Mesenchymal stem cell (in vitro differentiated cells and primary cell): ENCODE data around the gene SCUBE1.
A peak's percentile ranks its signal among the peaks of the same experiment; 100 is the strongest.
"Not testable (repeated sequence)": the region's sequence is repeated elsewhere in the genome, so short reads cannot be mapped to it uniquely, and the experiment has no call there.

Source experiments
- DNase-seq: peaks from one replicate; pipeline ENCODE4 v3.0.0-alpha.2; 2013
- H2AFZ ChIP-seq: one replicate; pipeline ENCODE4 v1.6.1; 2013; ENCODE audit warnings: low read depth, mild to moderate bottlenecking, control low read depth, inconsistent platforms, low read length, moderate library complexity
- H2AK5ac ChIP-seq: 2 replicates; pipeline ENCODE4 v1.6.1; 2013; ENCODE audit warnings: low read length, moderate library complexity, mild to moderate bottlenecking, inconsistent platforms; ENCODE audit not compliant: severe bottlenecking
- H2BK120ac ChIP-seq: one replicate; pipeline ENCODE4 v1.6.1; 2013; ENCODE audit warnings: low read depth, mild to moderate bottlenecking, inconsistent platforms, low read length, moderate library complexity
- H2BK12ac ChIP-seq, 2 experiments: one replicate each; pipeline ENCODE4 v1.6.1; 2013; ENCODE audit warnings: inconsistent platforms in 2 of 2, low read length in 2 of 2, mild to moderate bottlenecking in 2 of 2, moderate library complexity in 2 of 2, control low read depth in 1 of 2
- H2BK15ac ChIP-seq: one replicate; pipeline ENCODE4 v1.6.1; 2013; ENCODE audit warnings: mild to moderate bottlenecking, low read depth, inconsistent platforms; ENCODE audit not compliant: poor library complexity, severe bottlenecking
- H2BK5ac ChIP-seq: 2 replicates; pipeline ENCODE4 v1.6.1; 2013; ENCODE audit warnings: low read depth, mild to moderate bottlenecking, low read length, control low read depth, inconsistent platforms; ENCODE audit not compliant: poor library complexity, severe bottlenecking
- H3K14ac ChIP-seq, 2 experiments: one replicate each; pipeline ENCODE4 v1.6.1; 2013; ENCODE audit warnings: inconsistent platforms in 2 of 2, low read length in 2 of 2, control low read depth in 1 of 2, mild to moderate bottlenecking in 1 of 2, moderate library complexity in 1 of 2
- H3K18ac ChIP-seq, 2 experiments: one replicate each; pipeline ENCODE4 v1.6.1; 2013; ENCODE audit warnings: inconsistent platforms in 2 of 2, low read length in 2 of 2, control low read depth in 1 of 2, low read depth in 1 of 2, mild to moderate bottlenecking in 1 of 2
- H3K23ac ChIP-seq, 2 experiments: one replicate each; pipeline ENCODE4 v1.6.1; 2013; ENCODE audit warnings: inconsistent platforms in 2 of 2, low read length in 2 of 2, mild to moderate bottlenecking in 2 of 2, moderate library complexity in 2 of 2, control low read depth in 1 of 2
- H3K27ac ChIP-seq: 2 replicates; pipeline ENCODE4 v1.5.1; 2013; ENCODE audit warnings: mild to moderate bottlenecking, moderate library complexity, low read length, control low read depth, inconsistent platforms; ENCODE audit not compliant: poor library complexity, severe bottlenecking
- H3K27me3 ChIP-seq, 2 experiments: 2 replicates each; pipeline versions ENCODE4 v1.6.1 to v1.7.0; 2013; ENCODE audit warnings: low read length in 2 of 2, mild to moderate bottlenecking in 2 of 2, moderate library complexity in 2 of 2, control low read depth in 1 of 2, inconsistent platforms in 1 of 2; ENCODE audit not compliant: control insufficient read depth in 1 of 2, insufficient read depth in 1 of 2
- H3K36me3 ChIP-seq, 2 experiments: 2 replicates each; pipeline versions ENCODE4 v1.6.1 to v1.7.0; 2013; ENCODE audit warnings: low read length in 2 of 2, control low read depth in 1 of 2, inconsistent platforms in 1 of 2, low read depth in 1 of 2, mild to moderate bottlenecking in 1 of 2; ENCODE audit not compliant: insufficient read depth in 2 of 2, control insufficient read depth in 1 of 2
- H3K4ac ChIP-seq, 2 experiments: one replicate each; pipeline ENCODE4 v1.6.1; 2013; ENCODE audit warnings: inconsistent platforms in 2 of 2, low read length in 2 of 2, mild to moderate bottlenecking in 2 of 2, moderate library complexity in 2 of 2, control low read depth in 1 of 2, low read depth in 1 of 2
- H3K4me1 ChIP-seq: 2 replicates; pipeline ENCODE4 v1.6.1; 2013; ENCODE audit warnings: low read depth, low read length, control low read depth; ENCODE audit not compliant: control insufficient read depth, insufficient read depth
- H3K4me2 ChIP-seq: 2 replicates; pipeline ENCODE4 v1.6.1; 2013; ENCODE audit warnings: low read length, mild to moderate bottlenecking, inconsistent platforms; ENCODE audit not compliant: poor library complexity, severe bottlenecking
- H3K4me3 ChIP-seq, 2 experiments: 2 replicates each; pipeline versions ENCODE4 v1.5.1 to v1.7.0; 2013; ENCODE audit warnings: low read length in 2 of 2, mild to moderate bottlenecking in 2 of 2, control low read depth in 1 of 2, low read depth in 1 of 2; ENCODE audit not compliant: insufficient read depth in 1 of 2
- H3K79me1 ChIP-seq: replicated peaks from 2 replicates; pipeline ENCODE4 v1.6.1; 2013; ENCODE audit warnings: mild to moderate bottlenecking, control low read depth, low read length, inconsistent platforms; ENCODE audit not compliant: poor library complexity, severe bottlenecking
- H3K9ac ChIP-seq: 2 replicates; pipeline ENCODE4 v1.7.0; 2013; ENCODE audit warnings: mild to moderate bottlenecking, low read length, moderate library complexity
- H3K9me3 ChIP-seq: 2 replicates; pipeline ENCODE4 v1.7.0; 2013; ENCODE audit warnings: mild to moderate bottlenecking, low read length; ENCODE audit not compliant: control insufficient read depth
- H4K8ac ChIP-seq: one replicate; pipeline ENCODE4 v1.6.1; 2013; ENCODE audit warnings: inconsistent platforms, mild to moderate bottlenecking, low read length, moderate library complexity
- H4K91ac ChIP-seq: one replicate; pipeline ENCODE4 v1.6.1; 2013; ENCODE audit warnings: mild to moderate bottlenecking, low read length, inconsistent platforms
- whole genome bisulfite sequencing: methylation state at CpG from one replicate; pipeline ENCODE4 v1.1.7; 2013; ENCODE audit warnings: mixed read lengths; 5-methylcytosine and 5-hydroxymethylcytosine counted together

SCUBE1 gene

DNA sequence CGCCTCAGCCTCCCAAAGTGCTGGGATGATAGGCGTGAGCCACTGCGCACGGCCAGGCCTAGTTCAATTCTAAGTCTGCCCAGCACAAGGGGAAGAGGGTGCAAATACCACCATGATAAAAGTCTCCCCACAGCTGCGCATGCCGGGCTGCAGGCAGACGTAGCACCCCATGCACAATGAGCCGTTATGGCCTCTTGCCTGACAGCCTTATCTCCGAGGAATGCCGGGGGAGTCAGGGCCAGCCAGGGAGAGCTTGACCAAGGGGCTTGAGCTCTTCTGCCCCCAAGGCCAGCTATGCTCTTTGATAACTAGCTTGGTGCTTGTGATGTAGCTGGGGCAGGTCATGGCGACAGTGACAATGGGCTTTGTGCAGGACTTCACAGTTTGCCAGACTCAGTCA, 13.7 kb upstream of the SCUBE1 start:
- Histone ChIP-seq H2BK15ac (no peak overlapping the region), H4K91ac (no peak overlapping the region), H2AK5ac (no peak overlapping the region), H3K4me2 (no peak overlapping the region), H3K23ac (no peak overlapping the region), H2AFZ (no peak overlapping the region), H4K8ac (no peak overlapping the region), H3K79me1 (no peaks in the 10 kb centered on the region), H3K18ac (no peak overlapping the region), H3K36me3 (no peaks in the 10 kb centered on the region), H3K27me3 (peaks cover 13 to 39% of the 10 kb centered on the region in 2 experiments), H3K9ac (no peak overlapping the region), H2BK5ac (no peak overlapping the region), H2BK120ac (no peak overlapping the region), H2BK12ac (no peak overlapping the region), H3K4me3 (no peak overlapping the region), H3K27ac (no peak overlapping the region), H3K14ac (no peak overlapping the region), H3K4me1 (no peaks in the 10 kb centered on the region), H3K9me3 (no peaks in the 10 kb centered on the region), H3K4ac (no peak overlapping the region)
- WGBS = 88% methylated on average over 11 of the region's 11 CpGs
- DNase-seq = no peak

DNA sequence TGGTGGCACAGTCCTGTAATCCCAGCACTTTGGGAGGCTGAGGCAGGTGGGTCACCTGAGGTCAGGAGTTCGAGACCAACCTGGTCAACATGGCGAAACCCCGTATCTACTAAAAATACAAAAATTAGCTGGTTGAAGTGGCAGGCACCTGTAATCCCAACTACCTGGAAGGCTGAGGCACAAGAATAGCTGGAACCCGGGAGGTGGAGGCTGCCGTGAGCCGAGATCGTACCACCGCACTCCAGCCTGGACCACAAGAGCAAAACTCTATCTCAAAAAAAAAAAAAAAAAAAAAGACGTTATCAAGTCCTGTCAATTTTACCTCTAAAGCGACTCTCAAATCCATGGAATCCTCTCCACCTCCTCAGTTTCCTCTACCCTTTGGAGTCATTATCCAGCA, 12.5 kb upstream of the SCUBE1 start:
- H3K9me3 ChIP-seq, H3K4me2 ChIP-seq, H2BK15ac ChIP-seq, H3K14ac ChIP-seq, H3K18ac ChIP-seq, H3K4me1 ChIP-seq, H2BK5ac ChIP-seq, H2BK120ac ChIP-seq, H3K36me3 ChIP-seq, H4K91ac ChIP-seq, H2AFZ ChIP-seq, H2BK12ac ChIP-seq, H2AK5ac ChIP-seq, H3K23ac ChIP-seq, H3K4me3 ChIP-seq, H3K9ac ChIP-seq, H3K4ac ChIP-seq, H4K8ac ChIP-seq, DNase-seq, H3K79me1 ChIP-seq, H3K27ac ChIP-seq: not testable (repeated sequence)
- 95% methylated on average over 10 of the region's 10 CpGs for whole genome bisulfite sequencing
- H3K27me3 ChIP-seq = peaks cover 11 to 38% of the 10 kb centered on the region in 2 experiments

DNA sequence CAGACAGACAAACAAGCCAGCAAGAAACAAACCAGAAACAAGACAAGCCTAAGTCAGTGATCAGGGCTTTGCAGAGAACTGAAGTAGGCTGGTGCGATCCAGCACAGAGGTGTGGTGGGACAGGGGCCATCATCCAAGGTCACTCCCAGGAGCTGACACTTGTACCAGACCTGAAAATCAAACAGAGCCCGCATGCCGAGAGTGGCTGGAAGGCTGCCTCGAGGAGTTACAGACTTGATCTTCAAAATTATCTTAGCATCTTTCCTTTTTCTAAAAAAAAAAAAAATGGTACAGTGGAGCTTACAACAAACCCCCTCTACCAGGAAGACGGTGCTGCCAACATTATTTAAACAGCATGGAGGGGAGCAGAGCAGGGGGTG, 8.8 kb upstream of the SCUBE1 start:
- Histone ChIP-seq H2BK15ac (no peak overlapping the region), H3K4ac (no peak overlapping the region), H4K8ac (no peak overlapping the region), H3K27me3 (peaks cover 21 to 58% of the 10 kb centered on the region in 2 experiments), H2BK12ac (no peak overlapping the region), H2BK120ac (no peak overlapping the region), H2BK5ac (no peak overlapping the region), H2AFZ (no peak overlapping the region), H2AK5ac (no peak overlapping the region), H3K9me3 (no peaks in the 10 kb centered on the region), H3K4me3 (no peak overlapping the region), H3K9ac (no peak overlapping the region), H3K79me1 (no peaks in the 10 kb centered on the region), H4K91ac (no peak overlapping the region), H3K4me1 (no peaks in the 10 kb centered on the region), H3K18ac (no peak overlapping the region), H3K36me3 (no peaks in the 10 kb centered on the region), H3K27ac (no peak overlapping the region), H3K4me2 (no peak overlapping the region), H3K23ac (no peak overlapping the region), H3K14ac (no peak overlapping the region)
- no peak for DNase-seq
- 43% methylated on average over 1 of the region's 5 CpGs for WGBS

DNA sequence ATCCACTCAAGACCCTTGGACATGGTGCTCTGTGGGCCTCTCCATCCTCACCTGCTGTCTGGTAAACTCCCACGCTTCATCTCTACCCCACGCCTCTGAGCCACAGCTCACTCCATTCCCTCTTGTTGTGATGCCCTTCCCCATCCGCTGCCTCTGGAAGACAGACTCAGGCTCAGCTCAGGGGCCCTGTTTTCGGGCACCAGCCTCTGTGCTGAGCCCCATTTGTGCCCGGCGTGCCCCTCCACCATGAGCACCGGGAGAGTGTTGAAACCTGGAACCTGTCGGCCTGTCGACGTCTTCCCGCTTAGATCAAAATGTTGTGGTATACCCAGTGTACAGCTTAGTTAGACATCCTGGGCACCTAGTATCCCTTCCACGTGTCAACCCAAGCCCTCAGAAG, 6.5 kb upstream of the SCUBE1 start:
- Histone ChIP-seq H4K8ac (no peak overlapping the region), H4K91ac (peak overlapping the region; percentile 11), H3K4me3 (no peak overlapping the region), H3K4me2 (no peak overlapping the region), H2AK5ac (no peak overlapping the region), H3K27me3 (peaks cover 43 to 68% of the 10 kb centered on the region in 2 experiments), H3K36me3 (no peaks in the 10 kb centered on the region), H3K14ac (no peak overlapping the region), H2AFZ (no peak overlapping the region), H2BK5ac (no peak overlapping the region), H3K4ac (no peak overlapping the region), H3K18ac (no peak overlapping the region), H3K27ac (no peak overlapping the region), H3K23ac (no peak overlapping the region), H3K79me1 (no peaks in the 10 kb centered on the region), H2BK15ac (peak overlapping the region; percentile 19), H2BK12ac (no peak overlapping the region), H3K4me1 (no peaks in the 10 kb centered on the region), H3K9me3 (no peaks in the 10 kb centered on the region), H3K9ac (no peak overlapping the region), H2BK120ac (no peak overlapping the region)
- DNase-seq = no peak
- 85% methylated on average over 12 of the region's 12 CpGs for WGBS
